DND-41 (cell line): ENCODE results near the gene ARNT2.

Experiments
- ATAC-seq: fragments of 200-7000 bp; cut with Tn5 transposase; 3 replicates; pipeline ENCODE4 v1.9.1; 2021; ENCODE audit warnings: low read depth; ENCODE audit not compliant: insufficient read depth
- DNase-seq: peaks from one replicate; pipeline ENCODE4 v3.0.0-alpha.2; 2020
- H2AFZ ChIP-seq: 2 replicates; pipeline ENCODE4 v1.6.0; 2012; ENCODE audit warnings: low read depth, low read length
- H3K27ac ChIP-seq: 2 replicates; pipeline ENCODE4 v1.5.1; 2012; ENCODE audit warnings: low read length, inconsistent platforms
- H3K27me3 ChIP-seq: fragments of 200-600 bp; sonication (generic); 2 replicates; pipeline ENCODE4 v1.6.0; 2012; ENCODE audit warnings: low read length, mild to moderate bottlenecking, inconsistent platforms; ENCODE audit not compliant: insufficient read depth, poor library complexity
- H3K36me3 ChIP-seq: 2 replicates; pipeline ENCODE4 v1.5.1; 2012; ENCODE audit warnings: low read length, inconsistent platforms; ENCODE audit not compliant: insufficient read depth
- H3K4me1 ChIP-seq: 2 replicates; pipeline ENCODE4 v1.5.1; 2012; ENCODE audit warnings: mild to moderate bottlenecking, low read length; ENCODE audit not compliant: insufficient read depth
- H3K4me2 ChIP-seq: 2 replicates; pipeline ENCODE4 v1.6.0; 2012; ENCODE audit warnings: mild to moderate bottlenecking, moderate library complexity, low read length, inconsistent platforms; ENCODE audit not compliant: insufficient read depth
- H3K4me3 ChIP-seq, 2 experiments: fragments of 200-600 bp in 1 of 2; shearing (Covaris generic) in 1 of 2; 2 replicates each; pipeline ENCODE4 v1.5.1; 2012 to 2016; ENCODE audit warnings: inconsistent platforms in 2 of 2, low read length in 2 of 2, mild to moderate bottlenecking in 2 of 2, low read depth in 1 of 2, moderate library complexity in 1 of 2
- H3K79me2 ChIP-seq: 2 replicates; pipeline ENCODE4 v1.6.0; 2012; ENCODE audit warnings: low read length, inconsistent platforms; ENCODE audit not compliant: insufficient read depth
- H3K9ac ChIP-seq: 2 replicates; pipeline ENCODE4 v1.6.0; 2012; ENCODE audit warnings: low read depth, mild to moderate bottlenecking, inconsistent platforms, low read length, moderate library complexity
- H3K9me3 ChIP-seq: 2 replicates; pipeline ENCODE4 v1.5.1; 2012; ENCODE audit warnings: low read length, moderate library complexity, mild to moderate bottlenecking, inconsistent platforms; ENCODE audit not compliant: insufficient read depth, severe bottlenecking
- H4K20me1 ChIP-seq: 2 replicates; pipeline ENCODE4 v1.6.0; 2012; ENCODE audit warnings: low read length; ENCODE audit not compliant: insufficient read depth
- CTCF ChIP-seq: IDR thresholded peaks from 2 replicates; pipeline ENCODE4 v1.5.1; 2012; ENCODE audit warnings: borderline replicate concordance, low read length, moderate library complexity, mild to moderate bottlenecking; ENCODE audit not compliant: poor library complexity, severe bottlenecking; ENCODE audit errors: extremely low read depth
- EZH2 ChIP-seq: IDR thresholded peaks from 3 replicates; pipeline ENCODE4 v1.6.1; 2012; ENCODE audit warnings: borderline replicate concordance, low read depth, mild to moderate bottlenecking, moderate library complexity, low read length, inconsistent platforms; ENCODE audit not compliant: severe bottlenecking

The ARNT2 gene

GRCh38 chr15:80399508-80399907, 4.7 kb upstream of the ARNT2 start:
- H3K27ac ChIP-seq = no peak overlapping the region
- ATAC-seq (no peak), DNase-seq (no peak)
- H3K27me3 ChIP-seq = no peaks in the 10 kb centered on the region
- no peaks in the 10 kb centered on the region for H3K36me3 ChIP-seq
- no peak overlapping the region for H2AFZ ChIP-seq
- H3K9me3 ChIP-seq = no peaks in the 10 kb centered on the region
- no peak overlapping the region for H3K9ac ChIP-seq
- no peaks in the 10 kb centered on the region for H3K79me2 ChIP-seq
- no peaks in the 10 kb centered on the region for H3K4me1 ChIP-seq
- H3K4me2 ChIP-seq = no peak overlapping the region
- H4K20me1 ChIP-seq = no peaks in the 10 kb centered on the region
- TF ChIP-seq CTCF = no peak
- TF ChIP-seq EZH2 = no peak
- H3K4me3 ChIP-seq = no peak overlapping the region

GRCh38 chr15:80401456-80401855, 2.7 kb upstream of the ARNT2 start:
- Histone ChIP-seq H3K9ac (no peak overlapping the region), H3K27ac (no peak overlapping the region), H3K27me3 (peaks cover 2% of the 10 kb centered on the region), H3K79me2 (no peaks in the 10 kb centered on the region), H4K20me1 (no peaks in the 10 kb centered on the region), H3K4me2 (no peak overlapping the region), H3K4me3 (no peak overlapping the region), H3K36me3 (no peaks in the 10 kb centered on the region), H3K4me1 (no peaks in the 10 kb centered on the region), H2AFZ (no peak overlapping the region), H3K9me3 (no peaks in the 10 kb centered on the region)
- ATAC-seq (no peak), DNase-seq (no peak)
- TF ChIP-seq EZH2 (no peak), CTCF (no peak)

- DNase-seq (no peak), ATAC-seq (no peak)
- Histone ChIP-seq H3K4me1 (no peaks in the 10 kb centered on the region), H3K4me3 (no peak overlapping the region), H2AFZ (no peak overlapping the region), H3K27me3 (peaks cover 5% of the 10 kb centered on the region), H3K9ac (no peak overlapping the region), H3K9me3 (no peaks in the 10 kb centered on the region), H3K4me2 (no peak overlapping the region), H3K79me2 (no peaks in the 10 kb centered on the region), H4K20me1 (no peaks in the 10 kb centered on the region), H3K27ac (no peak overlapping the region), H3K36me3 (no peaks in the 10 kb centered on the region)
- TF ChIP-seq CTCF (no peak), EZH2 (no peak)
These were observed 1.8 kb upstream of the ARNT2 start for GRCh38 chr15:80402339-80402738.

- no peak for TF ChIP-seq CTCF
- no peak for TF ChIP-seq EZH2
- Histone ChIP-seq H3K4me2 (no peak overlapping the region), H3K4me1 (no peaks in the 10 kb centered on the region), H3K4me3 (no peak overlapping the region), H3K27ac (no peak overlapping the region), H2AFZ (no peak overlapping the region), H4K20me1 (no peaks in the 10 kb centered on the region), H3K9ac (no peak overlapping the region), H3K36me3 (no peaks in the 10 kb centered on the region), H3K9me3 (no peaks in the 10 kb centered on the region), H3K79me2 (no peaks in the 10 kb centered on the region), H3K27me3 (peaks cover 5% of the 10 kb centered on the region)
- ATAC-seq (no peak), DNase-seq (no peak)
These were observed 498 bp upstream of the ARNT2 start for GRCh38 chr15:80403712-80404056.
